Uterus (tissue), 4 donors: ENCODE data around the gene FOXO1. TPM values are rescaled to one million over a fixed set of nuclear protein-coding genes. Genes with fewer than 3 reads are reported as not detected.
A peak's percentile ranks its signal among the peaks of the same experiment; 100 is the strongest.
"Not testable (repeated sequence)": the region's sequence is repeated elsewhere in the genome, so short reads cannot be mapped to it uniquely, and the experiment has no call there.

Experiments
- DNase-seq, 2 donors: peaks; one replicate each; pipeline ENCODE4 v3.0.0-alpha.2; 2019 to 2020
- H3K27ac ChIP-seq, 2 donors: fragments of 200-600 bp; sonication (generic); 1 replicate in 1 of 2; 2 replicates in 1 of 2; pipeline ENCODE4 v1.5.1; 2016 to 2018
- H3K27me3 ChIP-seq, 2 donors: fragments of 200-600 bp; sonication (generic); one replicate each; pipeline ENCODE4 v1.5.1; 2018 to 2019; ENCODE audit warnings: control low read depth in 1 of 2
- H3K36me3 ChIP-seq, 2 donors: fragments of 200-600 bp; sonication (generic); one replicate each; pipeline ENCODE4 v1.5.1; 2019; ENCODE audit warnings: control low read depth in 1 of 2
- H3K4me1 ChIP-seq, 2 donors: fragments of 200-600 bp; sonication (generic); one replicate each; pipeline ENCODE4 v1.5.1; 2018 to 2019; ENCODE audit warnings: control low read depth in 1 of 2
- H3K4me3 ChIP-seq, 2 donors: fragments of 200-600 bp; sonication (generic); 1 replicate in 1 of 2; 2 replicates in 1 of 2; pipeline ENCODE4 v1.5.1; 2018 to 2019; ENCODE audit warnings: mild to moderate bottlenecking in 1 of 2
- H3K9me3 ChIP-seq, 2 donors: fragments of 200-600 bp; sonication (generic); one replicate each; pipeline ENCODE4 v1.5.1; 2019; ENCODE audit warnings: control low read depth in 1 of 2
- POLR2A ChIP-seq, 2 donors: fragments of 450-650 bp; IDR thresholded peaks; one replicate each; pipeline ENCODE4 v1.6.1; 2016; ENCODE audit warnings: antibody characterized with exemption in 2 of 2, mild to moderate bottlenecking in 1 of 2, moderate library complexity in 1 of 2
- intact Hi-C: fragments of 100-400 bp; cut with DNase I; formaldehyde crosslinking; loops from one replicate; pipeline ENCODE4 v1.15.1; 2023; ENCODE audit warnings: low total_unique reads
- total RNA-seq, 4 donors: library from RNA; depleted of rRNA in 3 of 4; stranded (reverse); fragments of >200 nt in 3 of 4; gene quantifications; one replicate each; pipeline versions ENCODE4 v1.1.0 to v1.2.4, GENCODE V29; 2014 to 2023
- TF ChIP-seq, protein P1 (sequence below), 4 experiments: fragments of 200-600 bp in 2 of 4; fragments of 450-650 bp in 2 of 4; sonication (generic) in 2 of 4; IDR thresholded peaks; one replicate each; pipeline ENCODE4 v1.5.1; 2016 to 2019; ENCODE audit warnings: antibody characterized with exemption in 4 of 4, mild to moderate bottlenecking in 2 of 4, moderate library complexity in 1 of 4
- donor health status: DM: yes; HTN: yes; CAD: no.

The FOXO1 gene
- total RNA-seq = 100 to 1,000 TPM in 1 of 4 donors, 10 to 100 TPM in 3; 46.8 to 130 (median 60.9) TPM

DNA sequence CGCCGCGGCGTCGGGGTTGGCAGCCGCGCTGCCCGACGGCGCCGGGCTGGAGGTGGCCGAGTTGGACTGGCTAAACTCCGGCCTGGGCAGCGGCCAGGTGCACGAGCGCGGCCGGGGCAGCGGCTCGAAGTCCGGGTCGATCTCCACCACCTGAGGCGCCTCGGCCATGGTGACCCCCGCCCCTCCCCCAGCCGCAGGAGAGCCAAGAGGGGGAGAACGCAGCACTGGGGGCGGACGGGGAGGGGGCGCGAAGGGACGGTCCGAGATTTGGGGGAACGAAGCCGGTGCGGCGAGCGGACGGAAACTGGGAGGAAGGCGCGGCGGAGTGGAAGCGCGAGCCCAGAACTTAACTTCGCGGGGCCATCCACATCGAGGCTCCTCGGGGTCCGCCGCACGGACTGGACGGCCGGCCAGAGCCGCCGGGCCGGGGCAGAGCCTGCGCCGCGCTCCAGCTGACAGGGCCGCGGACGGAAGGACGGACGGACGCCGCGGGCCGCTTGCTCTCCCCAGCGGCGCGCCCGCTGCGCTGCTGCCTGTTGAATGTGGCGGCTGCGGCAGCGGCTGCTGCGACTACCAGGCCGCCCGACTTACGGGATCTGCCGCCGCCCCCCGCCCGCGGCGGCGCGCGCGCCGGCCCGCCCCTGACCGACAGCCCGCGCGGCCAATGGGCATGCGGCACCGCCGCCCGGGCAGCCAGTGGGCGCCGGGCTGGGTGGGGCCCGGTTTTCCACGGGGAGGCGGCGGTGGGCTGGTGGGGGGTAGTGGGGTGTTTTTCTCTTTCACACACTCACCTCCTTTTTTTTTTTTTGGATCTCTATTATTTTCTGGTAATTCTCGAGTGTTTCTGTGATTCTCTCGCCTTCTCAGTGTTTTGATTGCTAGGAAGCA, at the start of gene FOXO1:
FOXO1 (minus strand) TSS at position 597 of the 888 bp plus-strand sequence; CDS start at position 168, 429 bp downstream.
- Histone ChIP-seq H3K9me3 (no peaks in the 10 kb centered on the region), H3K27ac (peak within 1 kb of the TSS; percentile 100), H3K4me1 (no peaks in the 10 kb centered on the region), H3K27me3 (no peaks in the 10 kb centered on the region), H3K36me3 (no peaks in the 10 kb centered on the region), H3K4me3 (peak within 1 kb of the TSS; percentile 62 to 99)
- peak; percentile 97 to 100 for TF ChIP-seq POLR2A (IDR thresholded peaks at IDR 0.05)
- TF ChIP-seq, protein P1, sequence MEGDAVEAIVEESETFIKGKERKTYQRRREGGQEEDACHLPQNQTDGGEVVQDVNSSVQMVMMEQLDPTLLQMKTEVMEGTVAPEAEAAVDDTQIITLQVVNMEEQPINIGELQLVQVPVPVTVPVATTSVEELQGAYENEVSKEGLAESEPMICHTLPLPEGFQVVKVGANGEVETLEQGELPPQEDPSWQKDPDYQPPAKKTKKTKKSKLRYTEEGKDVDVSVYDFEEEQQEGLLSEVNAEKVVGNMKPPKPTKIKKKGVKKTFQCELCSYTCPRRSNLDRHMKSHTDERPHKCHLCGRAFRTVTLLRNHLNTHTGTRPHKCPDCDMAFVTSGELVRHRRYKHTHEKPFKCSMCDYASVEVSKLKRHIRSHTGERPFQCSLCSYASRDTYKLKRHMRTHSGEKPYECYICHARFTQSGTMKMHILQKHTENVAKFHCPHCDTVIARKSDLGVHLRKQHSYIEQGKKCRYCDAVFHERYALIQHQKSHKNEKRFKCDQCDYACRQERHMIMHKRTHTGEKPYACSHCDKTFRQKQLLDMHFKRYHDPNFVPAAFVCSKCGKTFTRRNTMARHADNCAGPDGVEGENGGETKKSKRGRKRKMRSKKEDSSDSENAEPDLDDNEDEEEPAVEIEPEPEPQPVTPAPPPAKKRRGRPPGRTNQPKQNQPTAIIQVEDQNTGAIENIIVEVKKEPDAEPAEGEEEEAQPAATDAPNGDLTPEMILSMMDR (IDR thresholded peaks at IDR 0.05) = peak in 2 of 4 experiments; percentile 7 to 8
- peak; percentile 88 to 94 for DNase-seq
- intact Hi-C loops = loop anchor here (5.0 kb wide), 2 partner anchors 264 to 434 kb away; no protein-coding TSS in a partner anchor

DNA sequence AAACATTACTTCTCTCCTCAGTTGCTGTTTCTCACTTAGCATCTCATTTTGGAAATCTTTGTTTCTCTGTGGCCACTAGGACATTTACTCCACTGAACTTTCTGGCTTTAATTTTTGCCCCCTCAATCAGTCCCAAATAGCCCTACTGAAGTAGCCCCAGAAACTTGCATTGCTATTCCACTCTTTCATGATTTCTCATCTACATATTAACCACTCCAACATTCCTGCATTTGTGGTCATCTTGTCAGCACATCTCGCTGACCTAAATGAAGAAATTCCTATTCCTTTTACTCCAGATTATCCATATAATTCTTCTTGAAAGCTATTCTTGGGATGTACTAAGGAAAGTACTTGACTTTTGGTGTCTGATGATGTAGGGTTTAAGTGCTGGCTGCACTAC, 48.0 kb upstream of the FOXO1 start:
- H3K27ac ChIP-seq, H3K4me3 ChIP-seq, H3K9me3 ChIP-seq, DNase-seq, H3K36me3 ChIP-seq, intact Hi-C loops, H3K27me3 ChIP-seq, H3K4me1 ChIP-seq: not testable (repeated sequence)

DNA sequence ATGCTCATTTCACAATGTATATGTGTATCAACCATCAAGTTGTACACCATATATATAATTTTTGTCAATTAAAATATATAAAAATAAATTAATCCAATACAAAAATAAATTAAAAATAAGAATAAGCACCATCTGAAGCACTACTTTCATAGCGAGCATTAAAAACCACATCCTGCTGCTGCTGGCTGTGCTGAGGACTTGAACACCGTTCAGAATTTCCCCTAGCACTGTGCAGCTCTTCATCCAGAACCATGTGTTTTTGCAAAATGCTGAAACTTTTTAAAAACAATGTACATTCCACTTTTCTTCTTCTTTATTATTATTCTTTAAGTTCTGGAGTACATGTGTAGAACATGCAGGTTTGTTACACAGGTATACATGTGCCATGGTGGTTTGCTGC, 40.0 kb upstream of the FOXO1 start:
- intact Hi-C loops = no loop called here
- H3K27me3 ChIP-seq = no peaks in the 10 kb centered on the region
- no peaks in the 10 kb centered on the region for H3K4me1 ChIP-seq
- H3K27ac ChIP-seq = no peak overlapping the region
- no peak for TF ChIP-seq POLR2A (IDR thresholded peaks at IDR 0.05)
- TF ChIP-seq, protein P1 (IDR thresholded peaks at IDR 0.05) = no peak
- H3K36me3 ChIP-seq = no peaks in the 10 kb centered on the region
- H3K9me3 ChIP-seq = peaks cover 0 to 25% of the 10 kb centered on the region in 2 donors
- H3K4me3 ChIP-seq = no peak overlapping the region
- DNase-seq = no peak

DNA sequence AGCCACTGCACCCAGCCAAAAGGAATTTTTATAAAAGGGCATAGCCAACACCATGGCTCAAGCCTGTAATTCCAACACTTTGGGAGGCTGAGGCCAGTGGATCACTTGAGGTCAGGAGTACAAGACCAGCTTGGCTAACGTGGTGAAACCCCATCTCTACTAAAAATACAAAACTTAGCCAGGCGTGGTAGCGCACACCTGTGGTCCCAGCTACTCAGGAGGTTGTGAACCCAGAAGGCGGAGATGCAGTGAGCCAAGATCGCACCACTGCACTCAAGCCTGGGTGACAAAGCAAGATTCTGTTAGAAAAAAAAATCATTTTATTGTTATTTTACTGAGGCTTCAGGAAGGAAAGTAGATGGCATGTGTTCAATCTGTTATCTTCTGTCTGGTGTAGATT, 31.3 kb upstream of the FOXO1 start:
- Histone ChIP-seq H3K4me3 (no peak overlapping the region), H3K9me3 (no peaks in the 10 kb centered on the region), H3K27ac (no peak overlapping the region), H3K36me3 (no peaks in the 10 kb centered on the region), H3K27me3 (no peaks in the 10 kb centered on the region), H3K4me1 (no peaks in the 10 kb centered on the region)
- no peak for TF ChIP-seq POLR2A (IDR thresholded peaks at IDR 0.05)
- TF ChIP-seq, protein P1 (IDR thresholded peaks at IDR 0.05) = no peak
- no peak for DNase-seq
- intact Hi-C loops = no loop called here

DNA sequence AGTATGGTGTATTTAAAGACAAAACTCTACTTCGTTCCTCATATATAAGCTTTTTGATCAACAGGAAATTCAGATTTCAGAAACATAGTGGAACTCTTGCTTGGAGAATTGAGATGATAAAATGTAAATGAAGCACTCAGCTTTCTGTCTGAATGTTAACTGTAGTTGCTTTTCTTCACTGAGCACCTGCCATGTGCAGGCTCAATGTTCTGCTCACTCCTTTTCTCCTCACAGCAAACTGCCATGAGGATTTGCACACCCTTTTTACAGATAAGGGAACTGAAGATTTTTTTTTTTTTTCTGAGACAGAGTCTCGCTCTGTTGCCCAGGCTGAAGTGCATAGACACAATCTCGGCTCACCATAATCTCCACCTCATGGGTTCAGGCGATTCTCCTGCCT, 28.0 kb upstream of the FOXO1 start:
- Histone ChIP-seq H3K27me3 (no peaks in the 10 kb centered on the region), H3K4me3 (no peak overlapping the region), H3K36me3 (no peaks in the 10 kb centered on the region), H3K9me3 (no peaks in the 10 kb centered on the region), H3K27ac (no peak overlapping the region), H3K4me1 (no peaks in the 10 kb centered on the region)
- intact Hi-C loops = no loop called here
- no peak for TF ChIP-seq POLR2A (IDR thresholded peaks at IDR 0.05)
- TF ChIP-seq, protein P1 (IDR thresholded peaks at IDR 0.05) = no peak
- DNase-seq = no peak
